ENCODE data around the gene SUCO. TPM values are rescaled to one million over a fixed set of nuclear protein-coding genes. Genes with fewer than 3 reads are reported as not detected.

The SUCO gene
- total RNA-seq, 1 donor from 2014 or later = 120 TPM

DNA sequence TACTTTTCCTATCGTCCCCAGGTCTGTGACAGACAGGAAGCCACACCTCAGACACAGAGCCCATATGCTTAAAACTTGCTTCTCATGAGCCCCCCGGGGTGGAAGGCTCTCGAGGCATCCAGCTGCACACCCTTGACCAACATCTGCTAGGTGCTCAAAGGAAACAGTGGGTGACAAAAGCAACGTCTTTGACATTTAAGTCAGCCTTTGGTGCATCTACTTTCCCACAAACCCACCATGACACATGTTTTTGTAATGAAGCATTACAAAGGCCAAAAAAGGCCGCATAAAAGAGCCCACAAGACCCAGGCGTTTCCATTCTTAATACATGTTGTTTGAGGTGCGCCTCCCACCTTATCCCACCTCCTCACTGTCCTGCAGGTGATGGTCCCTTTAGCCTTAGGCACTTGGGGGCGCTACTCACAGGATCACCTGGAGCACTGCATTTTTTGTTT lies 114.2 kb downstream of the SUCO start:
- Mint-ChIP-seq H3K27me3 (ENCODE audit: low read depth) (no peaks in the 10 kb centered on the region), H3K4me1 (no peaks in the 10 kb centered on the region), H3K36me3 (no peaks in the 10 kb centered on the region), H3K9me3 (no peaks in the 10 kb centered on the region), H3K27ac (no peak overlapping the region), H3K4me3 (no peak overlapping the region)
- TF ChIP-seq, protein P1, sequence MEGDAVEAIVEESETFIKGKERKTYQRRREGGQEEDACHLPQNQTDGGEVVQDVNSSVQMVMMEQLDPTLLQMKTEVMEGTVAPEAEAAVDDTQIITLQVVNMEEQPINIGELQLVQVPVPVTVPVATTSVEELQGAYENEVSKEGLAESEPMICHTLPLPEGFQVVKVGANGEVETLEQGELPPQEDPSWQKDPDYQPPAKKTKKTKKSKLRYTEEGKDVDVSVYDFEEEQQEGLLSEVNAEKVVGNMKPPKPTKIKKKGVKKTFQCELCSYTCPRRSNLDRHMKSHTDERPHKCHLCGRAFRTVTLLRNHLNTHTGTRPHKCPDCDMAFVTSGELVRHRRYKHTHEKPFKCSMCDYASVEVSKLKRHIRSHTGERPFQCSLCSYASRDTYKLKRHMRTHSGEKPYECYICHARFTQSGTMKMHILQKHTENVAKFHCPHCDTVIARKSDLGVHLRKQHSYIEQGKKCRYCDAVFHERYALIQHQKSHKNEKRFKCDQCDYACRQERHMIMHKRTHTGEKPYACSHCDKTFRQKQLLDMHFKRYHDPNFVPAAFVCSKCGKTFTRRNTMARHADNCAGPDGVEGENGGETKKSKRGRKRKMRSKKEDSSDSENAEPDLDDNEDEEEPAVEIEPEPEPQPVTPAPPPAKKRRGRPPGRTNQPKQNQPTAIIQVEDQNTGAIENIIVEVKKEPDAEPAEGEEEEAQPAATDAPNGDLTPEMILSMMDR (IDR thresholded peaks at IDR 0.05; ENCODE audit: unreplicated experiment) = no peak
- no peak for DNase-seq (ENCODE audit: low spot score in 2 of 2, unreplicated experiment in 2 of 2)

DNA sequence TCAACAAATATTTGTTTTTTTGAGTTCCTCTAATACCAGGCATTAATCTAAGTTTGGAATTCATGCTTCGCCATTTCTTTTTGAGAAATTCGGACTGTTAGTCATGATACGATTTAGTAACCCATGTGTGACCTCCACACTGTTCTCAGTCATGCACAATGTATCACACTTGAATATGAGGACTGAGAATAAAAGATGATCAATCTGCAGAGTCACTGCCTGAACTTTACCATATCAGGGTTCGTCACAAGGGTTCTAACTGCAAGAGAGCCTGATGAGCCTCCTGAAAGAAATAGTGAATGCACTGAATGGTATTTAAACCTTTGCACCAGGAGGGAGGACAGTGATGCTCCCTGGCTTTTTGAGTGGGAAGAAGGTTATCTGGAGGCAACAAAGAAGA lies 115.0 kb downstream of the SUCO start:
- no peak for DNase-seq (ENCODE audit: low spot score in 2 of 2, unreplicated experiment in 2 of 2)
- no peak overlapping the region for H3K4me3 Mint-ChIP-seq
- H3K9me3 Mint-ChIP-seq = no peaks in the 10 kb centered on the region
- no peaks in the 10 kb centered on the region for H3K4me1 Mint-ChIP-seq
- H3K27ac Mint-ChIP-seq = no peak overlapping the region
- H3K27me3 Mint-ChIP-seq (ENCODE audit: low read depth) = no peaks in the 10 kb centered on the region
- TF ChIP-seq, protein P1 (IDR thresholded peaks at IDR 0.05; ENCODE audit: unreplicated experiment) = no peak
- no peaks in the 10 kb centered on the region for H3K36me3 Mint-ChIP-seq

DNA sequence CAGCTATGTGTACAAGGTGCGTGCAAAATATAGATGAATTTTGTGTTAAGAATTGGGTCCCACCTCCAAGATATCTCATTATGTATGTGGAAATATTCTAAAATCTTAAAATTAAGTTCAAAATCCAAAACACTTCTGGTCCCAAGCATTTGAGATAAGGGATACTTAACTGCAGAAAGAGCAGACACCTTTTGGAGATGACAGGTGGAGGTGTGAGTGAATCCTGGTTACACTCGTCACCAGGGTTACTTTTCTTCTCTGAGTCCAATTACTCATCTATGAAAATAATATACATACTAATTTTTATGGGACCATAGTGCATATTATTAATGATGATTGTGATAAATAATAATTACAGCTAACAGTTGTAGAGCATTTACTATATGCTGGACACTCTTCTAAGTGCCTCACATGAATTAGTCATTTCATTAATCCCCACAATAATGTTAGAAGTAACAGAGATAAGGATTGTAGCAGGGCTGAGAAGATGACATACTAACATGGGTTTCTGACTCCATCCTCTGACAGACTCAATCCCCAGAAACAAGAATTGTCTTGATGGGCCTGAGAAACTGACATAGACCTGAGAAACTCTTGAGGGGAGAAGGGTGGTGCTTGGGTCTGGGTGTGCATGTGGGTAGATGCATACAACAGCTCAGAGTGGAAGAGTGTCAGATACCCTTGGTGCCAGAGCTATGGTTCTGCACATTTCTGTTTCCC lies 117.7 kb downstream of the SUCO start:
- Mint-ChIP-seq H3K27ac (no peak overlapping the region), H3K27me3 (ENCODE audit: low read depth) (no peaks in the 10 kb centered on the region), H3K9me3 (no peaks in the 10 kb centered on the region), H3K4me3 (no peak overlapping the region), H3K36me3 (no peaks in the 10 kb centered on the region), H3K4me1 (no peaks in the 10 kb centered on the region)
- DNase-seq (ENCODE audit: low spot score in 2 of 2, unreplicated experiment in 2 of 2) = no peak
- TF ChIP-seq, protein P1 (IDR thresholded peaks at IDR 0.05; ENCODE audit: unreplicated experiment) = no peak

DNA sequence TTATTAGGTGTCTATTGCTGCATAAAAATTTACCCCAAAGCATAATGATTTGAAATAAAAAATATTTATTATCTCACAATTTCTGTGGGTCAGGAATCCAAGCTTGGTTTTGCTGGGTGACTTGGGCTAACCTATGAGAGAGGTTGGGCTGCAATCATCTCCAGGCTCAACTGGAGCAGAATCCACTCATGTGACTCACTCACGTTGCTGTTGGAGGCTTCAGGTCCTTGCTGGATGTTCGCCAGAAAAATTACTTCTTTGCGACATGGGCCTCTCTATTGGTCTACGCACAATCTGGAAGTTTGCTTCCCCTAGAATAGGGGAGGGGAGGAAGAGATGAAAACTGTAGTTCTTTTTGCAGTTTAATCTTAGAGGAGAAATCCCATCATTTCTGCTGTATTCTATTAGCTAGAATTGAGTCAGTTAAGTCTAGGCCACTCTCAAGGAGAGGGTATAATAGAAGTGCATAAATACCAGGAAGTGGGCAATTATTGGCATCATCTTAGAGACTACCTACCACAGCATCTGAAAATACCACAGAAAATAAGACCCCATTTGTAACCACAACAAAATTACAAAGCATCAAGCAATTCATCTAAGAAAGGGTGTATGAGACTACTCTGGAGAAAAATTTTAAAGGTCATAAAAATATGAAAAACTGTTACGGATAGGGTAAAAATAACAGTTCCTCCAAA lies 120.2 kb downstream of the SUCO start:
- Mint-ChIP-seq H3K27ac (no peak overlapping the region), H3K36me3 (no peaks in the 10 kb centered on the region), H3K4me3 (no peak overlapping the region), H3K27me3 (ENCODE audit: low read depth) (no peaks in the 10 kb centered on the region), H3K9me3 (no peaks in the 10 kb centered on the region), H3K4me1 (no peaks in the 10 kb centered on the region)
- no peak for DNase-seq (ENCODE audit: low spot score in 2 of 2, unreplicated experiment in 2 of 2)
- TF ChIP-seq, protein P1 (IDR thresholded peaks at IDR 0.05; ENCODE audit: unreplicated experiment) = no peak

DNA sequence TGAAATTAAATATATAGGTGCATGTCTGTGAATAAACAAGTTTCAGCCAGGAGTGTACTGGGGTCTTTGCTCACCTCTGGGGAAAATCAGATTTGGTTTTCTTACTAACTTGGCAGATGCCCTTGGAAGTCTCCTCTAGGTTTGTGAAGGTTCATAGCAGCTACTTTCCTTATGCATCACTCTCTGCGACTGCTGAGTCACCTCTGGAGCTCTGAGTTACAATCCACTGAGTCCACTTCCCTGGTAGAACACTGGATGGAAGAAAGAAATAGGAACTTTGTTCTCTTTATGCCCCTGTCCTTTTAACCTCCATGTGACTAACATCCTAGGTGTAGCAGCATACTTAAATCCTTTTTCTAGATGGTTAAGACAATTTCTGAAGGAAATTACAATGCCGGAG lies 121.6 kb downstream of the SUCO start:
- no peak for DNase-seq (ENCODE audit: low spot score in 2 of 2, unreplicated experiment in 2 of 2)
- Mint-ChIP-seq H3K36me3 (no peaks in the 10 kb centered on the region), H3K4me1 (no peaks in the 10 kb centered on the region), H3K9me3 (no peaks in the 10 kb centered on the region), H3K4me3 (no peak overlapping the region), H3K27me3 (ENCODE audit: low read depth) (no peaks in the 10 kb centered on the region), H3K27ac (no peak overlapping the region)
- TF ChIP-seq, protein P1 (IDR thresholded peaks at IDR 0.05; ENCODE audit: unreplicated experiment) = no peak
